Nephron (organoid): ENCODE data around the gene B3GALT5.

Experiments used
- H3K27ac Mint-ChIP-seq, 3 experiments: 2 replicates each; pipeline ENCODE4 v1.8.0; 2020; ENCODE audit warnings: mixed read lengths in 3 of 3, mild to moderate bottlenecking in 2 of 3, moderate library complexity in 1 of 3
- H3K27me3 Mint-ChIP-seq: 2 replicates; pipeline ENCODE4 v1.8.0; 2021; ENCODE audit warnings: low read depth, mild to moderate bottlenecking, moderate library complexity, mixed read lengths
- H3K36me3 Mint-ChIP-seq: 2 replicates; pipeline ENCODE4 v1.8.0; 2020; ENCODE audit warnings: low read depth, mixed read lengths
- H3K4me1 Mint-ChIP-seq: 2 replicates; pipeline ENCODE4 v1.8.0; 2020; ENCODE audit warnings: mixed read lengths
- H3K4me3 Mint-ChIP-seq, 3 experiments: 2 replicates each; pipeline ENCODE4 v1.8.0; 2020; ENCODE audit warnings: mild to moderate bottlenecking in 3 of 3, mixed read lengths in 3 of 3, moderate library complexity in 2 of 3
- H3K9me3 Mint-ChIP-seq: 2 replicates; pipeline ENCODE4 v1.8.0; 2020; ENCODE audit warnings: mixed read lengths
- TF ChIP-seq, protein P1 (sequence below), 3 experiments: fragments of 200-600 bp; sonication (generic); IDR thresholded peaks; one replicate each; pipeline ENCODE4 v1.5.0; 2021; ENCODE audit warnings: antibody characterized with exemption in 3 of 3; ENCODE audit not compliant: unreplicated experiment in 3 of 3

Gene B3GALT5

DNA sequence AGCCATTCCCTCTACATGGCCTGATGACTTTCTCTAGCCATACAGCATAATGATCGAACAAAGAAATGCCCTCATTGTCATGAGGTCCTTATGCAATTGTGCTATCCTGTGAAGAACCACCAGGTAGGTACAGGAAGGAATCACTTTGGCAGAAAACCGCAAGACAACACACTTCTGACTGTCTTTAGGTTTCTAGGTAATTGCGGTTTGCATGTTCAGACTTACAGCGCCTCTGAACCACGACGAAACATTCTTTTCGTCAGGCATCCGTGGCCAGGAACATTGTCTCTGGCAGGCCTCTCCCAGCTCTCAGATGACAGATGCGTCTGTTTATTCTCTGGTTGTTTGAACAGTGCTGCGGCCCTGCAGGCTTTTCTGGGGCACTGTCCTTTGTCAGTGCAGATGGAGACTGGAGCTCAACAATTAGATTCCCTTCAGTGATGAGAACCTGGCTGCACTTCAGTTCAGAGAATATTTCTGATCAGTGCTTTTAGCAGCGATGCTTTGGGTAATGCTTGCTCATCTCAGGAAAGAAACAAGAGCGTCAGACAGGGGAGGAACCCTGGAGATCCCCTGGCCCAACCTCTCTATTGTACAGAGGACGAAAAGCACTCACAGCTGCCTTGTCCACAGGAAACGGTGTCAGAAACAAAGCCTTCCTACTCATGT is 63.4 kb downstream of the B3GALT5 start:
- TF ChIP-seq, protein P1, sequence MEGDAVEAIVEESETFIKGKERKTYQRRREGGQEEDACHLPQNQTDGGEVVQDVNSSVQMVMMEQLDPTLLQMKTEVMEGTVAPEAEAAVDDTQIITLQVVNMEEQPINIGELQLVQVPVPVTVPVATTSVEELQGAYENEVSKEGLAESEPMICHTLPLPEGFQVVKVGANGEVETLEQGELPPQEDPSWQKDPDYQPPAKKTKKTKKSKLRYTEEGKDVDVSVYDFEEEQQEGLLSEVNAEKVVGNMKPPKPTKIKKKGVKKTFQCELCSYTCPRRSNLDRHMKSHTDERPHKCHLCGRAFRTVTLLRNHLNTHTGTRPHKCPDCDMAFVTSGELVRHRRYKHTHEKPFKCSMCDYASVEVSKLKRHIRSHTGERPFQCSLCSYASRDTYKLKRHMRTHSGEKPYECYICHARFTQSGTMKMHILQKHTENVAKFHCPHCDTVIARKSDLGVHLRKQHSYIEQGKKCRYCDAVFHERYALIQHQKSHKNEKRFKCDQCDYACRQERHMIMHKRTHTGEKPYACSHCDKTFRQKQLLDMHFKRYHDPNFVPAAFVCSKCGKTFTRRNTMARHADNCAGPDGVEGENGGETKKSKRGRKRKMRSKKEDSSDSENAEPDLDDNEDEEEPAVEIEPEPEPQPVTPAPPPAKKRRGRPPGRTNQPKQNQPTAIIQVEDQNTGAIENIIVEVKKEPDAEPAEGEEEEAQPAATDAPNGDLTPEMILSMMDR (IDR thresholded peaks at IDR 0.05; ENCODE audit: unreplicated experiment in 3 of 3) = no peak
- Mint-ChIP-seq H3K27ac (peak overlapping the region; percentile 14 to 75 (median 50)), H3K9me3 (peaks cover 6% of the 10 kb centered on the region), H3K4me1 (peaks cover 37% of the 10 kb centered on the region), H3K27me3 (no peaks in the 10 kb centered on the region), H3K4me3 (no peak overlapping the region), H3K36me3 (no peaks in the 10 kb centered on the region)

- TF ChIP-seq, protein P1 (IDR thresholded peaks at IDR 0.05; ENCODE audit: unreplicated experiment in 3 of 3) = no peak
- H3K27me3 Mint-ChIP-seq = no peaks in the 10 kb centered on the region
- peaks cover 13% of the 10 kb centered on the region for H3K4me1 Mint-ChIP-seq
- no peak overlapping the region for H3K27ac Mint-ChIP-seq
- H3K36me3 Mint-ChIP-seq = no peaks in the 10 kb centered on the region
- peaks cover 17% of the 10 kb centered on the region for H3K9me3 Mint-ChIP-seq
- no peak overlapping the region for H3K4me3 Mint-ChIP-seq
These were observed 67.5 kb downstream of the B3GALT5 start for GRCh38 chr21:39680216-39680615.

DNA sequence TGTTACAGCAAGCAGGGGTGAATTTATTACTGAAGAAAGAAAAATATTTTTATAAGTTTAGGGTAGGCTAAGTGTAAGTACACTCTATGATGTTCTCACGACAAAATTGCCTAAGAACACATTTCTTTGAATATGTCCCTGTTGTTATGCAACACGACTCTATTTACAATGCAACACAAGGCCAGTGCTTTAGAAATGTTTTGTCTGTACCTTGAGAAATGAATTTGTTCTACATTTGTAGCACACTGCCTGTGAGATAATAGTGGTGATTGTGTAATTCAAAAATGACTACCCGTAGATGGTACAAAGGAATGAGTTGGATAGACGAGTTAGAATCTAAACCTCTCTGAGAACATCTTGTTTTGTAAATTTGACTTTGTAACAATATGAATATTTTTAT is 68.5 kb downstream of the B3GALT5 start:
- Mint-ChIP-seq H3K9me3 (peaks cover 17% of the 10 kb centered on the region), H3K27me3 (no peaks in the 10 kb centered on the region), H3K4me1 (peaks cover 5% of the 10 kb centered on the region), H3K4me3 (no peak overlapping the region), H3K36me3 (no peaks in the 10 kb centered on the region), H3K27ac (no peak overlapping the region)
- TF ChIP-seq, protein P1 (IDR thresholded peaks at IDR 0.05; ENCODE audit: unreplicated experiment in 3 of 3) = no peak

- H3K9me3 Mint-ChIP-seq = peaks cover 20% of the 10 kb centered on the region
- no peaks in the 10 kb centered on the region for H3K4me1 Mint-ChIP-seq
- no peaks in the 10 kb centered on the region for H3K36me3 Mint-ChIP-seq
- H3K27me3 Mint-ChIP-seq = no peaks in the 10 kb centered on the region
- no peak overlapping the region for H3K4me3 Mint-ChIP-seq
- TF ChIP-seq, protein P1 (IDR thresholded peaks at IDR 0.05; ENCODE audit: unreplicated experiment in 3 of 3) = no peak
- no peak overlapping the region for H3K27ac Mint-ChIP-seq
These were observed 69.1 kb downstream of the B3GALT5 start for GRCh38 chr21:39681845-39682244.

DNA sequence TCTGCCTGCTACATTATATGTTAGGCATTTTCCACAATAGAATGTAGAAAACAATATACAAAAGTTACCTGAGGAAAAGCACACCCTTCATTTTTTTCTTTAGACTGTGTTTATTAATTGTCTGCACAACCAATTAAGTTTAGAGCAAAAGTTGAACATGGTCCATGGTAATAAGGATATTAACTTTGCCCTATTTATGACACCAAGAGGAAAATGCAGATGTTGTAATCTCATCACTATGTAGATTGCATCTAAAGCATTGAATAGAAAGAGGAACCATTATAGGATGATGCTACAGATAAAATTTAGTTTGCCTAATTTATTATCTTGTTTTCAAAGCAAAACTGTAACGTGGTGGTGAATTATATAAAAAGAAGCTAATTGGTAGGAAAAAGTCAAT is 72.5 kb downstream of the B3GALT5 start:
- Mint-ChIP-seq H3K27me3 (no peaks in the 10 kb centered on the region), H3K4me1 (no peaks in the 10 kb centered on the region), H3K36me3 (no peaks in the 10 kb centered on the region), H3K4me3 (no peak overlapping the region), H3K9me3 (peaks cover 16% of the 10 kb centered on the region), H3K27ac (no peak overlapping the region)
- TF ChIP-seq, protein P1 (IDR thresholded peaks at IDR 0.05; ENCODE audit: unreplicated experiment in 3 of 3) = no peak

DNA sequence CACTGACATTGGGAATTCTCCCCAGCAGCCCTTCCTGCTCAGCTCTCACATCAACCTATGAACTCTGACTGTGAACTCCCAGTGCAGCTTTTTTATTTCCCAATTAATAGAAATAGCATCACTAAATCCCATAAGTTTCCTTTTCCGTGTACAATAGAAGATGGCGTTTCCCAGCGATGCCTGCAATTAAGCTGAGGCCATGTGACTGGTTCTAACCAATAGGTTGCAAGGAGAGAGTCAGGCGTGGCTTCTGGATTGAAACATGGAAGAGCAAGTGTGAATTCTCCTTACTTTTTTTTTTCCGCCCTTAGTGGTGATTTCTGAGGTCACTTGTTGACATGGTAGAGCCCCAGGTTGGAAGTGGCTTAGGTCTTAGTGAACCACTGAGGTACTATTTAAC is 73.3 kb downstream of the B3GALT5 start:
- Mint-ChIP-seq H3K4me1 (no peaks in the 10 kb centered on the region), H3K9me3 (peaks cover 16% of the 10 kb centered on the region), H3K27me3 (no peaks in the 10 kb centered on the region), H3K36me3 (no peaks in the 10 kb centered on the region), H3K4me3 (no peak overlapping the region), H3K27ac (no peak overlapping the region)
- TF ChIP-seq, protein P1 (IDR thresholded peaks at IDR 0.05; ENCODE audit: unreplicated experiment in 3 of 3) = no peak
